B cell (primary cell): Measurements from ENCODE around the gene FKBP14. TPM values are rescaled to one million over a fixed set of nuclear protein-coding genes. Genes with fewer than 3 reads are reported as not detected.

Experiments used
- ATAC-seq: fragments of 200-7000 bp; cut with Tn5 transposase; one replicate; pipeline ENCODE4 v1.10.0; 2021; ENCODE audit warnings: low read depth, mild to moderate bottlenecking, moderate number of reproducible peaks, moderate library complexity
- CTCF ChIA-PET: fragments of 350-600 bp; sonication (Branson Sonifier 250); formaldehyde crosslinking; loops from one replicate; lab custom pipeline; 2021; ENCODE audit warnings: antibody characterized with exemption, inconsistent platforms; lab: Charles Lee
- POLR2A ChIA-PET: fragments of 350-600 bp; sonication (Branson Sonifier 250); formaldehyde crosslinking; loops from one replicate; lab custom pipeline; 2021; ENCODE audit warnings: antibody characterized with exemption; lab: Charles Lee
- DNase-seq: peaks from one replicate; pipeline ENCODE4 v3.0.0; 2013
- H2AFZ ChIP-seq: 2 replicates; pipeline ENCODE4 v1.6.1; 2012; ENCODE audit warnings: mild to moderate bottlenecking, low read depth, low read length; ENCODE audit not compliant: insufficient read depth, poor library complexity, severe bottlenecking
- H3K27ac ChIP-seq, 2 donors: 1 replicate in 1 of 2; 2 replicates in 1 of 2; pipeline ENCODE4 v1.5.1; 2012 to 2013; ENCODE audit warnings: low read length in 2 of 2, mild to moderate bottlenecking in 2 of 2, moderate library complexity in 1 of 2
- H3K27me3 ChIP-seq, 4 experiments: fragments of 200-600 bp in 1 of 4; sonication (generic) in 1 of 4; replicated peaks in 1 of 4; 1 replicate in 2 of 4; 2 replicates in 2 of 4; pipeline versions ENCODE4 v1.6.1 to v1.7.0; 2013 to 2016; ENCODE audit warnings: low read length in 3 of 4, mild to moderate bottlenecking in 2 of 4, mixed read lengths in 1 of 4, moderate library complexity in 1 of 4; ENCODE audit not compliant: insufficient read depth in 4 of 4, control insufficient read depth in 3 of 4; ENCODE audit errors: control extremely low read depth in 1 of 4
- H3K36me3 ChIP-seq, 2 experiments: replicated peaks in 1 of 2; 1 replicate in 1 of 2; 2 replicates in 1 of 2; pipeline versions ENCODE4 v1.6.1 to v1.7.1; 2013; ENCODE audit warnings: low read length in 1 of 2; ENCODE audit not compliant: insufficient read depth in 2 of 2, control insufficient read depth in 1 of 2; ENCODE audit errors: control extremely low read depth in 1 of 2, extremely low read depth in 1 of 2
- H3K4me1 ChIP-seq, 2 donors: fragments of 200-600 bp in 1 of 2; sonication (generic) in 1 of 2; 1 replicate in 1 of 2; 2 replicates in 1 of 2; pipeline versions ENCODE4 v1.5.1 to v1.6.1; 2013 to 2017; ENCODE audit warnings: low read length in 2 of 2; ENCODE audit not compliant: control insufficient read depth in 2 of 2, insufficient read depth in 2 of 2
- H3K4me2 ChIP-seq: replicated peaks from 2 replicates; pipeline ENCODE3; 2012; ENCODE audit warnings: mild to moderate bottlenecking, low read depth, low read length; ENCODE audit not compliant: poor library complexity, severe bottlenecking
- H3K4me3 ChIP-seq, 5 experiments: fragments of 200-600 bp in 1 of 5; sonication (generic) in 1 of 5; 1 replicate in 3 of 5; 2 replicates in 2 of 5; pipeline versions ENCODE4 v1.5.1 to v1.7.0; 2011 to 2016; ENCODE audit warnings: low read length in 4 of 5, mild to moderate bottlenecking in 4 of 5, low read depth in 2 of 5, control low read depth in 1 of 5, moderate library complexity in 1 of 5; ENCODE audit not compliant: insufficient read depth in 1 of 5; ENCODE audit errors: control extremely low read depth in 1 of 5, extremely low read depth in 1 of 5
- H3K79me2 ChIP-seq: fragments of 200-600 bp; sonication (generic); one replicate; pipeline ENCODE4 v1.6.0; 2016; ENCODE audit warnings: low read length; ENCODE audit not compliant: control insufficient read depth, insufficient read depth
- H3K9ac ChIP-seq: fragments of 200-600 bp; sonication (generic); 2 replicates; pipeline ENCODE4 v1.6.1; 2017; ENCODE audit warnings: mild to moderate bottlenecking, low read length, moderate library complexity
- H3K9me3 ChIP-seq, 3 donors: one replicate each; pipeline versions ENCODE4 v1.6.1 to v1.7.1; 2013; ENCODE audit warnings: low read length in 2 of 3; ENCODE audit not compliant: control insufficient read depth in 2 of 3, insufficient read depth in 1 of 3; ENCODE audit errors: control extremely low read depth in 1 of 3
- H4K20me1 ChIP-seq: 2 replicates; pipeline ENCODE4 v1.6.0; 2012; ENCODE audit warnings: mild to moderate bottlenecking, low read length; ENCODE audit not compliant: insufficient read depth, control insufficient read depth, poor library complexity, severe bottlenecking
- H3K27ac Mint-ChIP-seq: one replicate; pipeline ENCODE4 v1.8.0; 2021; ENCODE audit warnings: mixed read lengths
- H3K27me3 Mint-ChIP-seq: one replicate; pipeline ENCODE4 v1.8.0; 2021; ENCODE audit warnings: mixed read lengths
- H3K4me1 Mint-ChIP-seq: one replicate; pipeline ENCODE4 v1.8.0; 2021; ENCODE audit warnings: mixed read lengths
- H3K4me3 Mint-ChIP-seq: one replicate; pipeline ENCODE4 v1.8.0; 2021; ENCODE audit warnings: mixed read lengths
- H3K9me3 Mint-ChIP-seq: one replicate; pipeline ENCODE4 v1.8.0; 2022; ENCODE audit warnings: mixed read lengths; ENCODE audit not compliant: insufficient read depth
- CTCF ChIP-seq: fragments of 200-600 bp; IDR thresholded peaks from one replicate; pipeline ENCODE4 v1.8.0; 2022; ENCODE audit warnings: antibody characterized with exemption, mild to moderate bottlenecking
- EZH2 ChIP-seq: IDR thresholded peaks from 2 replicates; pipeline ENCODE4 v1.6.1; 2012; ENCODE audit warnings: borderline replicate concordance, low read depth, mild to moderate bottlenecking, moderate library complexity, low read length; ENCODE audit not compliant: insufficient read depth, poor library complexity, severe bottlenecking
- WGBS: methylation state at CpG from one replicate; pipeline ENCODE4 v1.1.5; 2013; ENCODE audit warnings: missing lambda C conversion rate; ENCODE audit not compliant: insufficient coverage; 5-methylcytosine and 5-hydroxymethylcytosine counted together
- intact Hi-C: fragments of 100-400 bp; cut with micrococcal nuclease; formaldehyde crosslinking; loops from one replicate; pipeline ENCODE4 v1.10.0; 2022
- polyA plus RNA-seq: library from polyadenylated mRNA; depleted of rRNA; stranded (reverse); fragments of >200 nt; gene quantifications from 2 replicates; pipeline ENCODE4 v1.2.3, GENCODE V29; 2012
- total RNA-seq, 2 donors: library from RNA; stranded (reverse); fragments of 120-200 nt in 1 of 2; gene quantifications; 1 replicate in 1 of 2; 2 replicates in 1 of 2; pipeline versions ENCODE4 v1.2.3 to v1.2.4, GENCODE V29; 2013 to 2022

FKBP14 gene
- total and polyA plus RNA-seq, 2 donors (not counting 1 experiment from before 2014, with no cell fraction given): 2.8 to 4.2 TPM

- intact Hi-C loops: no loop called here
- WGBS: 100% methylated on average over 3 of the region's 3 CpGs
- CTCF ChIA-PET: interaction anchor here (0.7 to 7.9 kb wide), 2 partner anchors 187 to 286 kb away, joined by 3 to 128 read pairs; no protein-coding TSS in a partner anchor
Measured at GRCh38 chr7:30065746-30066145, 39.2 kb upstream of the FKBP14 start.

More at GRCh38 chr7:30065746-30066145, 39.2 kb upstream of the FKBP14 start:
- H3K9me3 ChIP-seq: no peaks in the 10 kb centered on the region
- Mint-ChIP-seq H3K27me3 (no peaks in the 10 kb centered on the region), H3K9me3 (no peaks in the 10 kb centered on the region), H3K4me1 (peaks cover 12% of the 10 kb centered on the region), H3K27ac (no peak overlapping the region), H3K4me3 (no peak overlapping the region)
- DNase-seq (no peak), ATAC-seq (no peak)
- POLR2A ChIA-PET: no interaction called here
- no peak overlapping the region for H3K27ac ChIP-seq
- no peak overlapping the region for H2AFZ ChIP-seq
- H3K4me1 ChIP-seq: peaks cover 5 to 6% of the 10 kb centered on the region in 2 donors
- H3K27me3 ChIP-seq: no peaks in the 10 kb centered on the region
- no peaks in the 10 kb centered on the region for H3K79me2 ChIP-seq
- no peak for TF ChIP-seq EZH2
- no peak for TF ChIP-seq CTCF
- H3K36me3 ChIP-seq: peaks cover 0 to 7% of the 10 kb centered on the region in 2 experiments
- H3K4me3 ChIP-seq: no peak overlapping the region
- no peak overlapping the region for H3K9ac ChIP-seq
- no peaks in the 10 kb centered on the region for H4K20me1 ChIP-seq
- no peak overlapping the region for H3K4me2 ChIP-seq
